Stomach smooth muscle (tissue), 2 donors: Measurements from ENCODE around the gene OR52A5.

Source experiments
- H3K27ac ChIP-seq: one replicate; pipeline ENCODE4 v1.7.0; 2013; ENCODE audit warnings: mild to moderate bottlenecking, low read length, inconsistent platforms
- H3K27me3 ChIP-seq, 2 donors: one replicate each; pipeline ENCODE4 v1.7.0; 2013; ENCODE audit warnings: low read length in 2 of 2; ENCODE audit not compliant: insufficient read depth in 2 of 2, control insufficient read depth in 1 of 2
- H3K36me3 ChIP-seq, 2 donors: one replicate each; pipeline ENCODE4 v1.7.0; 2013; ENCODE audit warnings: low read length in 2 of 2; ENCODE audit not compliant: control insufficient read depth in 2 of 2, insufficient read depth in 2 of 2
- H3K4me1 ChIP-seq: one replicate; pipeline ENCODE4 v1.7.0; 2013; ENCODE audit warnings: low read length; ENCODE audit not compliant: control insufficient read depth, insufficient read depth
- H3K4me3 ChIP-seq, 2 donors: one replicate each; pipeline ENCODE4 v1.7.0; 2013; ENCODE audit warnings: low read length in 2 of 2
- H3K9ac ChIP-seq, 2 donors: one replicate each; pipeline ENCODE4 v1.7.0; 2013; ENCODE audit warnings: low read length in 2 of 2, mild to moderate bottlenecking in 1 of 2
- H3K9me3 ChIP-seq, 2 donors: one replicate each; pipeline ENCODE4 v1.7.0; 2013; ENCODE audit warnings: low read length in 2 of 2; ENCODE audit not compliant: control insufficient read depth in 2 of 2
- donor health status: healthy.
- donor health status: Pancreatic carcinoma.

OR52A5 gene

GRCh38 chr11:5115339-5115738 is 22.8 kb downstream of the OR52A5 start:
- H3K4me3 ChIP-seq: no peak overlapping the region
- no peaks in the 10 kb centered on the region for H3K9me3 ChIP-seq
- no peak overlapping the region for H3K9ac ChIP-seq
- H3K27me3 ChIP-seq: no peaks in the 10 kb centered on the region
- no peak overlapping the region for H3K27ac ChIP-seq
- H3K36me3 ChIP-seq: no peaks in the 10 kb centered on the region
- H3K4me1 ChIP-seq: no peaks in the 10 kb centered on the region

- H3K9me3 ChIP-seq: peaks cover 0 to 2% of the 10 kb centered on the region in 2 donors
- H3K4me3 ChIP-seq: no peak overlapping the region
- H3K27ac ChIP-seq: no peak overlapping the region
- no peak overlapping the region for H3K9ac ChIP-seq
- H3K36me3 ChIP-seq: no peaks in the 10 kb centered on the region
- H3K4me1 ChIP-seq: no peaks in the 10 kb centered on the region
- H3K27me3 ChIP-seq: peaks cover 2 to 4% of the 10 kb centered on the region in 2 donors
Measured at GRCh38 chr11:5107285-5107684, 30.9 kb downstream of the OR52A5 start.

- Histone ChIP-seq H3K27ac (no peak overlapping the region), H3K9ac (no peak overlapping the region), H3K36me3 (no peaks in the 10 kb centered on the region), H3K4me3 (no peak overlapping the region), H3K27me3 (peaks cover 2 to 4% of the 10 kb centered on the region in 2 donors), H3K4me1 (no peaks in the 10 kb centered on the region), H3K9me3 (peaks cover 0 to 2% of the 10 kb centered on the region in 2 donors)
Measured at GRCh38 chr11:5103066-5103465, 35.1 kb downstream of the OR52A5 start.

- Histone ChIP-seq H3K27me3 (peaks cover 2 to 4% of the 10 kb centered on the region in 2 donors), H3K4me1 (no peaks in the 10 kb centered on the region), H3K36me3 (no peaks in the 10 kb centered on the region), H3K9me3 (peaks cover 0 to 2% of the 10 kb centered on the region in 2 donors), H3K9ac (no peak overlapping the region), H3K4me3 (no peak overlapping the region), H3K27ac (no peak overlapping the region)
Measured at GRCh38 chr11:5102246-5102645, 35.9 kb downstream of the OR52A5 start.

- H3K4me1 ChIP-seq: no peaks in the 10 kb centered on the region
- H3K36me3 ChIP-seq: no peaks in the 10 kb centered on the region
- no peaks in the 10 kb centered on the region for H3K27me3 ChIP-seq
- H3K4me3 ChIP-seq: no peak overlapping the region
- no peaks in the 10 kb centered on the region for H3K9me3 ChIP-seq
- no peak overlapping the region for H3K9ac ChIP-seq
- no peak overlapping the region for H3K27ac ChIP-seq
Measured at GRCh38 chr11:5096011-5096410, 42.1 kb downstream of the OR52A5 start.

- Histone ChIP-seq H3K27me3 (no peaks in the 10 kb centered on the region), H3K36me3 (no peaks in the 10 kb centered on the region), H3K4me3 (no peak overlapping the region), H3K4me1 (no peaks in the 10 kb centered on the region), H3K27ac (no peak overlapping the region), H3K9ac (no peak overlapping the region), H3K9me3 (no peaks in the 10 kb centered on the region)
Measured at GRCh38 chr11:5092821-5093585, 45.2 kb downstream of the OR52A5 start.

GRCh38 chr11:5090668-5091067 is 47.5 kb downstream of the OR52A5 start:
- no peak overlapping the region for H3K9ac ChIP-seq
- no peak overlapping the region for H3K4me3 ChIP-seq
- no peak overlapping the region for H3K27ac ChIP-seq
- H3K9me3 ChIP-seq: no peaks in the 10 kb centered on the region
- H3K36me3 ChIP-seq: no peaks in the 10 kb centered on the region
- no peaks in the 10 kb centered on the region for H3K4me1 ChIP-seq
- H3K27me3 ChIP-seq: no peaks in the 10 kb centered on the region

DNA sequence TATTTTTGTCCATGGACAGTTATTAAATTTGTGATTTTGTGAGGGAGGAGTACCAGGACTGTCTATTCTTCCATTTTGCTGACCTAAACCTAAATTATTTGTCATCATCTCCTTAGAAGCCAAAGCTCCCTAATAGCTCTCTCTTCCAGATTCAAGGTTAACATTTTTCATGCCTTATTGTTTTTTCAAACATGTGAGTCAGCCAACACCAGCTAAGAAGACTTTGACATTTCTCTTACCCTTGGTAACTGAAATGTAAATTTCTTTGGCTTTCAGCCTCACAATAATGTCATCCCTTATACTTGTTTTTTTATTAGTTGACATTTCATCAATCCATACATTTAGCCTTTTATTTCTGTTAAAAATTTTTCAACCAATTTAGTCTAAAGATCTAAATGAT is 49.6 kb downstream of the OR52A5 start:
- H3K36me3 ChIP-seq: no peaks in the 10 kb centered on the region
- H3K27ac ChIP-seq: no peak overlapping the region
- H3K4me1 ChIP-seq: no peaks in the 10 kb centered on the region
- H3K9ac ChIP-seq: no peak overlapping the region
- H3K27me3 ChIP-seq: no peaks in the 10 kb centered on the region
- H3K9me3 ChIP-seq: no peaks in the 10 kb centered on the region
- no peak overlapping the region for H3K4me3 ChIP-seq

GRCh38 chr11:5083602-5084001 is 54.6 kb downstream of the OR52A5 start:
- Histone ChIP-seq H3K4me3 (no peak overlapping the region), H3K27ac (no peak overlapping the region), H3K27me3 (no peaks in the 10 kb centered on the region), H3K9ac (no peak overlapping the region), H3K4me1 (no peaks in the 10 kb centered on the region), H3K9me3 (no peaks in the 10 kb centered on the region), H3K36me3 (no peaks in the 10 kb centered on the region)

- Histone ChIP-seq H3K36me3 (no peaks in the 10 kb centered on the region), H3K4me1 (no peaks in the 10 kb centered on the region), H3K4me3 (no peak overlapping the region), H3K27me3 (no peaks in the 10 kb centered on the region), H3K9ac (no peak overlapping the region), H3K9me3 (no peaks in the 10 kb centered on the region), H3K27ac (no peak overlapping the region)
Measured at GRCh38 chr11:5081405-5081804, 56.8 kb downstream of the OR52A5 start.
